HG02763 (cell line): ENCODE results near the gene PDLIM1.

Experiments used
- ATAC-seq: cut with Tn5 transposase; IDR thresholded peaks from one replicate; pipeline ENCODE4 v1.9.1; 2021; ENCODE audit warnings: mild to moderate bottlenecking, moderate library complexity; ENCODE audit not compliant: unreplicated experiment

PDLIM1 gene

DNA sequence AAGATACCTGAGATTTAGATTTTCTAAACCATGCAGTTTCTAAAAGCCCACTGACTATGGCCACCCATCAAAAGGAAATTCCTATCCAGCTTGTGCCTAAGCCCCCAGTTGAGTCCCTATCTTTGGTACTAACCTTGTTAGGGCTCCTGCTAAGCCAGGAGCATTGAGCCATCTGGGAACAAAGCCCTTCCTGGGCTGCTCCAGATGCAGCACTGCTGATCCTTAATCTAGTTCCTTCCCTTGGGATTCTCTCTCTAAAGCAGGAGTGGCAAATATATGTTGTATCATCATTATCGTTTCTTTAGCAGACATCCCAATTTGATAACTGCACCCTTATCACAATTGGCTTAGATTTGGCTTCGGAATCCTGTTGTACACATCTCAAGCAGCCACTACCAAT lies 24.7 kb upstream of the PDLIM1 start:
- ATAC-seq: no peak

DNA sequence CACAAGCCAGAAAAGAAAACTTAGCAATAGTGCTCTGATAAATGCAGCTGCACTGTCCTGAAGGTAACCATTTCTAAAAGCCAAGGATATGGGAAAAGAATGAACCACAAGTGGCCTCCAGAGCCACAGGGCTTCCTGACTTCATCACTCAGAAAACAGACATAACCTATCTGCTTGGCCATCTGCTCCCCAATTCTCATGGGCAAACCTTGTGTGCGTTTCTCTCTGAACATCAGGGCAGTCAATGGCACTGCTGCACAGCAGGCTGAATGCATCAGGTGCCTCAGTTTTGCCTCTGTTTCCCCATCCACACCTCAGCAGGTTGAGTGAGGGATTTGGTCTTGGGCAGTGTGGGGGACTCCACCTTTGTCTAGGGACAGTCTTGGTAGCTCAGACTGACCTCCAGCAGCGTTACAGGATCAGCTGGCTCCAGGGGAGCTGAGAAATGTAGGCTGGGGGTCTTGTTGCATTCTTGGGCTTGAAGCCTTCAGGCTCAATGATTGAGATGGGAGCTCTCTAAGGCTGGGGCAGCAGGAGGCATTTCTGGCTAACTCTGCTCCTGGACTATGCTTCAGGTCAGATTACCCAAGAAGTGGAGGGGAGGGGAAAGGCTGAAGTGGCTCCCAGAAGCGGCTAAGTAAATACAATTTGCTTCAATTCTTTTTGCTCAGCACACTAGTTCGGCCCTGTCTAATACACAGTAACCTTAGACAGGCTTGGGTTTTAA lies 23.6 kb upstream of the PDLIM1 start:
- no peak for ATAC-seq

- ATAC-seq: no peak
Measured at GRCh38 chr10:95312986-95313495, 22.2 kb upstream of the PDLIM1 start.

DNA sequence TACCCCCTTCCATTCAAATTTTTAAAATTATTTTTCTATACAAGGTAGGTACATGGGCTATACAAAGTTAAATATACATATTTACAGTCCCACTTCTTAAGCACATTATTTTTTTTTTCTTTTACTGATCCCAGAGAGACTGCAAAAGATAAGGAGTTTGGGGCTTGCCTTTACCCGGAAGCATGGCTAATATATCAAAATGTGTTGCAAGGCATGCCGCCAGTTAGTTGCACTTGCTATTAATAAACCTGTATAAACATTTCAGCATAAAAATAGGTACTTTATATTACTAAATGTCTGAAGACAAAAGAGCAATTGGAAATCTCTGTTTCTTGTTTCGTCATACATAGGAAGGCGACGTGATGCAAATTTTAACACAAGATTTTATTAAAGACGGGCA lies 21.5 kb upstream of the PDLIM1 start:
- no peak for ATAC-seq

DNA sequence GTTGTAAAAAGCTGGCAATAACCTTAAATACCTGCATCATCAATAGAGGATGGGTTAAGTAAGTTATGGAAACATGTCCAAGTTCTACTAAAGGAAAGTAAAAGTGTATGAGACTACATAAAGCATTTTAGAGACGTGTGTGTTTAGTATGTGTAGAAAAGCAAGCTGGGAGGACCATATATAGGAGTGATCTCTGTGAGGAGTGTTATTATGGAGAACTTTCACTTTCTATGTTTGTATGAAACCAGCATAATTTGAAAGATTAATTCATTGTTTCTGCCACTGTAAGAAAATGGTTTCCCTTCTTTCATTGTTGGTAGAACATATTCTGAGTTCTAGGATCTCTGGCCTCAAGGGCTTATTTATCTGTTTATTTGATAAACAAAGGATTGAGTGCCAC lies 19.2 kb upstream of the PDLIM1 start:
- ATAC-seq: no peak

GRCh38 chr10:95308389-95309302 lies 17.8 kb upstream of the PDLIM1 start:
- no peak for ATAC-seq

DNA sequence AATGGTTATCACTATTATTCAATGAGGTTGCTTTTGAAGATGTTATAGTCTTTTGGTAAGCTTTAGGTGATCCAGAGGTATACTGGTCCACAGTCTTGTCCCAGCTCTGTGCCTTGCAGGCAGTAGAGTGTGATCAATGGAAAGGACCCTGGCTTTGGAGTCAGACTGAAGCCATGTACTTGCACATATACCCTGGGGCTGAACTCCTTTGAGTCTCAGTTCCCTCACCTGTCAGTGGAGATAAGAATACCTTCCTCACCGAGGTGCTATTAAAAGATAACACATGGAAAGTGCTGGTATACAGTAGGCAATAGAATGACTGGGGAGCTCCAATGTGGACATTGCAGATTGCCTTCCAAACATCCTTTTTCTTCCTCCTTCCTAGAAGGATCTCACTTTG lies 16.0 kb upstream of the PDLIM1 start:
- no peak for ATAC-seq

GRCh38 chr10:95306318-95306650 lies 15.5 kb upstream of the PDLIM1 start:
- ATAC-seq: no peak

- no peak for ATAC-seq
Measured at GRCh38 chr10:95305606-95306317, 15.0 kb upstream of the PDLIM1 start.

DNA sequence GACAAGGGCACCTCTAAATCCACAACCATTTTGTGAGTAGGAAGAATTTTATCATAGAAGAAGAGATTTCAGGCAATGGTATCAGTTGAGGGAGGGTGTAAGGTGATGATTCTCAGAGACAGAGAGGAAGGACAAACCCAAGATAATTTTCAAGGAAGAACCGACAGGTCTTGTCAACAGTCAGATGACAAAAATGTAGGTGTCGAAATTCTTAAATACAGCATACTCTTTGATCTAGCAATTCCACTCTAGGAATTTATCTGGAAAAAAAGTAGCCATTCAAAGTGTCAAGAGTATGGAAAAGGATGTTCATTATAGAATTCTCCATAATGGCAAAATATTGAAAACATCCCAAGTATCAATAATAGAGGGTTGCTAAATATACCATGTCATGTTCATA lies 14.2 kb upstream of the PDLIM1 start:
- ATAC-seq: no peak

GRCh38 chr10:95304463-95304862 lies 13.7 kb upstream of the PDLIM1 start:
- ATAC-seq: no peak

DNA sequence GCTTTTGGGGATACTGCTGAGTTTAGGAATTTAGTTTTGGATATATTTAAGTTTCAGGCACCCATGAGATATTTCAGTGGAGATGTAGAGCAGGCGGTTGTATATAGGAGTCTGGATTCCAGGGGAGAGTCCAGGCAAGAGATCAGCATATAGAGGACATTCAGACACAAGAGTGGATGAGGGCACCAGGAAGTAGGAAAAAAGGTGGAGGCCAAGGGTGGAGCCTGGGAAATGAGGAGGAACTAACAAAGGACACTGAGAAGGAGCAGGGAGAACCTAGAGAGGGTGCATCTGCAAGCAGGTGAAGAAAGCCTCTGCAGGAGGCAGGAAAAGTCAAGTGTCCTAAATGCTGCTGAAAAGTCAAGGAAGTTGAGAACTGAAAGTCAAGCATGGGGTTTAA lies 13.1 kb upstream of the PDLIM1 start:
- ATAC-seq: no peak

DNA sequence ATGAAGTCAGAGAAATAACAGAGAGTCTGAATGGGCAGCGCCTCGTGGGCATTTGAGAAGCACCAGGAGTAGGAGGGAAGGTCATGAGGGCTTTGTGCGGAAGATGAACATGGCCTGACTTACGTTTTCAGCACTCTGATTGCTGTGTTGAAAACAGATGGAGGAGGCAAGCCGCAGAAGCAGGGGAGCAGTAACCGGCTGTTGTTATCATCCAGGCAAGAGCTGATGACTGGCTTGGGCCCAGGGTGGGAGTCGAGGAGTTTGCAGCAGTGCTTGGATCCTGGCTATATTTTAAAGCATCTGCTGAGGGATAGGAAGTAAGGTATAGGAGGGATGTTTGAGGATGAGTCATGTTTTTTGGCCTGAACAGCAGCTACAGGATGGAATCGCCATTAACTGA lies 12.7 kb upstream of the PDLIM1 start:
- ATAC-seq: no peak

DNA sequence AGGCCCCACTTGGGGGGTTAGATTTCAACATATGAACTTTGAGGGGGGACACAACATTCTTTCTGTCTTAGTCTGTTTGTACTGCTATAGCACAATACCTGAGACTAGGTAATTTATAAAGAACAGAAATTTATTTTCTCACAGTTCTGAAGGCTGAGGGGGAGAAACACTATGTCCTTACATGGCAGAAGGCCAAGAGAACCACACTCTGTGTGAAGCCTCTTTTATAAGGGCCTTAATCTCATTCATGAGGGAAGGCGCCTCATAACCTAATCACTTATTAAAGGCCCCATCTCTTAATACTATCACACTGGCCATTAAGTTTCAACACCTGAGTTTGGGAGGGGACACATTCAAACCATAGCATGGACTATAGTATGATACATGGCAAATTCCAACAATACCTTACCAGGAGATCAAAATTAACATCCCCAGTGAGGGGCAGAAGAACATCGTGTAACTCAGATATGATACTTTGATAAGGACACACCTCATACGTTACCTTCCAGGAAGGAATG lies 9.3 kb upstream of the PDLIM1 start:
- ATAC-seq: no peak

DNA sequence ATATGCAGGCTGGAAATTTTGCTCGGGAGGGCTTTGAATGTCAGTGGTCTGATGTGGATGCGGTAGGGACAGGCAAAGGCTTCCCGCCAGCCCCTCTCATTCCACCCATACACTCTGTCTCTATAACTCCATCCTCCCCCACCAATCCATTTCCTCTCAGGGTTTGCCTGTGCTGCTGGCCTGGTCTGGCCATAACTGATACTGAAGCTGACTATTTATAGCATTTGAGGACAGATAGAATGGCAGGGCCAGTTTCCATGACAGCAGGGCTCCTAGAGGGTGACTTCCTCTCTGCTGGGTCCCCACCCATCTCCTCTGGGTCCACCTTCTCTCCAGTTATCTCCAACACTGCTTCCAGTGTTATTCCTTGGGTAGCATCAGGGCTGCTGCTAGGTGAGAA lies 6.6 kb upstream of the PDLIM1 start:
- peak; percentile 31 for ATAC-seq

DNA sequence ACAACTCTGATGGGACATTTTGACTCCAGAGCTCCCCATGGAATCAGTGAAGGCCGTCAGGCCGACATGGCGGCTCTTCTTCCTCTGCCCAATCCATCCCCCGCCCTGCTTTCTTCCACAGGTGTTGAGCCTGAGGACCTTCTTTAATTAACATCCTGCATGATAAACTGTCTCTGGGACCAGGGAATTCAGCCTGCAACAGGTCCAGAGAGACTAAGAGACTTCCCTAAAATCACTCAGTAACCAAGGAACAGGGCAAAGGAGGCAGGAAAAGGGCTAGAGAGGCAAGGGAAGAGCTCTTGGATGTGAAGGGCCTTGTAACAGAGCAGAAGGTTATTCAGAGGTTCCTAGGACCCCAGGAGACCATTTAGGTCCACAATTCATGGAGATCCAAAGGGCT lies 6.0 kb upstream of the PDLIM1 start:
- ATAC-seq: no peak

DNA sequence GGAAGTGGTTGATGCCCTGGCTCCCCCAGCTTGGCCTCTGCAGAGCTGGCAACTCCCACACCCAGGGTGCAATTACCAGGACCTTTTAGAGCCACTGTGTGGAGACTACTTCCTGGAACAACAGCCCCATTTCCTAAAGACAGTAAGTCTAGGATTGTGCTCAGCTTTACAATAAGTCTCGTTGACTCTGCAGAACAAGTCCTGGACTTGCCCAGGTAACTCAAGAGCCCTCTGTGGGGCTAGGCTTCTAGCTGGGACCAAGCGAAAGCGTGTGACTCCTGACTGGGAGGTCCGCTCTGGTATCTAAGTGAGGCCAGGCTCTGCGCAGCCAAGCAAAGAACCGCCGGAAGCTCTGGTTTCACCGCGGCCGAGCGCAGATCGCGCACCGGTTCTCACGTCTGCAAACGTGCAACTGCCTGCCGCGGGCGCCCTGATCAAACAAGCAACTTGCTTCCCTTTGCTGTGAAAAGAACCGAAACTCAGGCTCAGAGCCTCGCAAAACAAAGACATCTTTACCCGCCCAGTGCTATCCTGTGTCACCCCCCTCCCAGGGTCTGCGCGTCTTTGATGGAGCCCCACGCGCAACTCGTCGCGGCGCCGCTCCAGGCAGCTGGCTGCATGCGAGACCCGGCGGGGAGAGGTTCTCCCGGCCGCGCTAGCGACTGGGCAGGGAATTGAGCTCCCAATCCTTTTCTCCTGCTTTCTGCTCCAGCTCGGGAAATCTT lies 4.4 kb upstream of the PDLIM1 start:
- ATAC-seq: peak; percentile 76

- no peak for ATAC-seq
Measured at GRCh38 chr10:95293631-95294030, 2.8 kb upstream of the PDLIM1 start.

DNA sequence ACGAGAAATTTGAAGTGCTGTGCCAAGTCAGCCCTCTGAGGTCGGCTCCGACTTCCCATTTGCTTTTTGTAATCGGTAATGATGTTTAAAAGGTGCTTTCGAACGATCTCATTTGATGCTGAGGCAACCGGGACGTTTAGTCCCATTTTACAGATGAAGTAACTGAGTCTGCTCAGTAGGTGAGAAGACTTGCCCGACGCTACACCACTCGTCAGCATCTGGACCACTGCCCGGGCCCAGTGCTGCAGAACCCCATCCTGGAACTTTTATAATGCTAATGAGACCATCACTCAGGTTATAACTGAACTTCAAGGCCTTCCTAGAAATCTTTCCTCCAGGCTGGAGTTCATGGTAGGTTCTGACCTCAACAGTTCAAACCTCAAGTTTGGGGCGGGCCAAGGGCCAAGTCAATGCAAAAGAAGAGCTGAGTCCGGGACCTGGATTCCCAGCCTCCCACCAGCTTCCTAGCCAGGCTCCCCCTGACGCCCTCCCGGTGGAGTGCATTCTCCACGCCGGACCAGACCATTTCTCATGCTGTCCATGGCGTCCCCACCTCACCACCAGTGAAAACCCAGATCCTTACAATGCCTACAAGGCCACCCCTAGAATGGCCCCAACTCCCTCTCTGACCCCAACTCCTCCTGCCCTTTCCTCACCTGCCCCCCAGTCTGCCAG lies 699 bp upstream of the PDLIM1 start:
- ATAC-seq: no peak

DNA sequence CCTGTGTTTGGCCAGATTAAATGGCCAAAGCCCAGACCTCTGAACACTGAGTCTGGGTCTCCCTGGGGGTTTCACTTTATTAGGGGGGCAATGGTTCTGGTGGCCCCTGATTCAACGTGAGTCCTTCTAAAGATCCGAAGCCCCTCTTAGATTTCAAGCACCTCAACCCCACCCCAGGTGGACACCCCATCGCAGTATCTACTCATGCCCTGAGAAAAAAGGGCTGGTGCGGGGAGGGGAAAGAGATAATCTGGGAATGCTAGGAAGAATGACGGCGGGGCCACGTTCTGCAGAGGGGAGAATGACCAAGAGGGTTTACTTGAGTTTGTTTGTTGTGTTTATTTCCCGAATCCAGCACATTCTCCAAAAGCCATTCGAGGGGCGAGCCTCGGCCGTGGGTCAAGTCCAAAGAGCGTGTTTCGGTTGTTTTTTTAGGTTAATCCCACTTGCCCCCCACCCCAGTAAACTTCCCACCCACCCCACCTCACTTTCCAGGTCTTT lies 832 bp downstream of the PDLIM1 start:
- no peak for ATAC-seq
